Epithelial cell of proximal tubule (primary cell): Measurements from ENCODE around the gene BTBD6. TPM values are rescaled to one million over a fixed set of nuclear protein-coding genes. Genes with fewer than 3 reads are reported as not detected.

Experiments
- DNase-seq: peaks from one replicate; pipeline ENCODE4 v3.0.0-alpha.2; 2011; ENCODE audit warnings: low read depth
- H3K4me3 ChIP-seq: 2 replicates; pipeline ENCODE4 v1.5.1; 2011; ENCODE audit warnings: low read depth, mild to moderate bottlenecking, low read length
- CTCF ChIP-seq: conservative IDR thresholded peaks from 2 replicates; pipeline ENCODE4 v1.5.1; 2012; ENCODE audit warnings: low read depth, mild to moderate bottlenecking, low read length
- total RNA-seq: library from RNA; depleted of rRNA; stranded (reverse); fragments of >200 nt; gene quantifications from 2 replicates; pipeline ENCODE4 v1.2.3, GENCODE V29; 2015

The BTBD6 gene
- total RNA-seq, 1 donor from 2014 or later: 39.4 TPM

DNA sequence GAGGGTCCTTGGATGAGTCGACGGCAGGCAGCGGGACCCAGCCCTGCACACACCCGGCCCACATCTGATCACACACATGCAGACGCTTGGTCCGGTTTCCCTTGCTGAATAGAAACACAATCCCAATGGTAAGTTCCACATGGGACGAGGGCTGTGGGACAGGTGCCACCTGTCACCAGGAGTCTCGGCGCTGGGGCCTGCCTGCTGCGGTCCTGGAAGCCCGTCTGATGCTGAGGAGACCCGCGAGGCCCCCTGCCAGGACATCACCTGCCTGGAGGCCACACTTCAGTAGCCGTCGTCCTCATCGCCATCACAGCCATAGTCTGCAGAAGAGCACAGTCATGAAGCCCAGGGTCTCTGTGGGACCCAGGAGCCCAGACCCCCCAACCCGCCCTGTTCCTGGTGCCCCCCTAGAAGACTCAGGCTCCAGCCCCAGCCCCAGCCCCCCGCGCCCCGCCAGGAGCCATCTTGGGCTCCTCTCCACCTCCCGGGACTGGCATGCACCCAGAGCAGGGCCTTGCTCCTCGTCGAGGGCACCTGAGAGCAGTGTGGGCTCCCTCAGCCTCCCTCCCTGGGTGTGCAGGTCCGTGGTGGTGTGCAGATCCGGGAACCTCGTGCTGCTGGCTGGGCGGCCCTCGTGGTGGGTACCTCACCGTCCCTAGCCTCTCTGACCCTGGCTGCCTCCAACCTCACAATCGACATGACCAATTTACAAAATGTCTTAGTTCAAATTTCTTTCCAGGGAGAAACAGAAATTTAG is 37.9 kb upstream of the BTBD6 start:
- H3K4me3 ChIP-seq: no peak overlapping the region
- DNase-seq: no peak
- no peak for TF ChIP-seq CTCF

DNA sequence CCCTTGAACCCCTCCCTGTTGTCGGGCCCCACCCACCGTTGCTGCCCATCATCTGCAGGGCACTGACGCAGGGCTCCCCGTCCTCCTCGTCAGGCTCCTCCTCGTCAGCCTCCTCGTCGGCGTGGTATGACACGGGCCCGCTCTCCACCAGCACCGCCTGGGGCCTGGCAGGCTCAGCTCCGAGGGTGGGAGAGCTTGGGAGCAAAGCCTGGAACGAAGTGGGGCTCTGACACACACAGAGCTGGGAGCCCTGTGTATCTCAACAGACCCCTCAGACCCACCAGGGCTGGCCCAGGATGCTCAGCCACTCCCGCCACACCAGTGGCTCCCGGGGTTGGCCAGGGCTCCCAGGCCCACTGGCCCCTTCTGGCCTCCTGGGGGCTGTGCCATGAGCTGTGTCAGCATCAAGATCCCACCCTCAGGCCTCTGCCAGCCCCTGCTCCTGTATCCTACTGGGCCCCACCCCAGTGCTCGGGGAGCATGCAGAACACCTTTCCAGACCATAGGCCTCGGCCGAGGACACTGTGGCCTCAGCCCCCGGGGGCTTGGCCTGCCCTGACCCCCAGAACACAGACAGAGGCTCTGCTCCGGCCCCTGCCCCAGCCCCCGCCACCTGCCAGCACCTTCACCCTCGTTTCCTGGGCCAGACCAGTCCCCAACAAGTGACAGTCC is 37.1 kb upstream of the BTBD6 start:
- DNase-seq: no peak
- no peak overlapping the region for H3K4me3 ChIP-seq
- no peak for TF ChIP-seq CTCF

- H3K4me3 ChIP-seq: no peak overlapping the region
- TF ChIP-seq CTCF: no peak
- no peak for DNase-seq
Measured at GRCh38 chr14:105211758-105212089, 36.6 kb upstream of the BTBD6 start.

GRCh38 chr14:105212541-105213300 is 35.6 kb upstream of the BTBD6 start:
- H3K4me3 ChIP-seq: no peak overlapping the region
- no peak for DNase-seq
- no peak for TF ChIP-seq CTCF

GRCh38 chr14:105213361-105213760 is 35.0 kb upstream of the BTBD6 start:
- no peak for TF ChIP-seq CTCF
- no peak for DNase-seq
- no peak overlapping the region for H3K4me3 ChIP-seq

GRCh38 chr14:105214324-105214915 is 33.9 kb upstream of the BTBD6 start:
- DNase-seq: no peak
- no peak overlapping the region for H3K4me3 ChIP-seq
- no peak for TF ChIP-seq CTCF
